Measurements from ENCODE around the gene SUPT6H.

DNA sequence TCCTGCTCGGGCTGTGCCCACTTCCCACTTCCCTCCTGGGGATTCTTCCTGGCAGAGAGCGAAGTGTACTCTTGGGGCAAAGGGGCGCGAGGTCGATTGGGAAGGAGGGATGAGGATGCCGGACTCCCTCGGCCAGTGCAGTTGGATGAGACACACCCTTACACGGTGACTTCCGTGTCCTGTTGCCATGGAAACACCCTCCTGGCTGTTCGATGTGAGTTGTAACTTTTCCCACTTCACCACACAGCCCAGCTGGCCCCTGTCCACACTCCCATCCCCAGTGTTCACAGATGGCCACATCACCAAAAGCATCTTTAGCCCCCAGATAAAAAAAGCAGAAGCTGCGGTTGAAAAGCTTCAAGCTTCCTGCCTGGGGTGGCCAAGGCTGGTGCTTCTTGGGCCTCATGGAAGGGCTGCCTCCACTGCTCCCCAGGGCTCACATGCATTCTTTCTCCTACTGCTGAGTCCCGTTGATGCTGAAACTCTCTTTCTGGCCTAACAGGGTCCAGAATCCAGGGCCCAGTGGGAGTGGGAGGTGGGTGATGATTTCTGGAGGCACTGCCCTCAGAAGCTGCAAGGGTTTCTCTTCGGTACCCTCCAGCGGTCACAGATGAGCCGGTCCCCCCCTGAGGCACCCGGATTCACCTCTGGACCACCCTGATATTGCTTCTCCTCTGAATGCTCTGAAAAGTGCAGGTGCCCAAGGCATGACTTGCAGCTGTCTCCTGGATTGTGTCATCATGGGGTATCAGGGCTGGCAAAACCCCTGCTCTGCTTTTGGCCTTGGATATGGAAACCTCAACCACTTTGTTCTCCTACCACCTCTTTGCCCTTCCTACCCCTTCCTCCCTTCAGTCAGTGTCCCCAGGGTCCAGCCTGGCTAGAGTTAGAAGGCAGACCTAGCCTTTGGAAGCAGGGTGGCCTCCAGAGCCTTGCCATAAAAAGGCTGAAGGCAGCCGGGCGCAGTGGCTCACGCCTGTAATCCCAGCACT, 79.6 kb downstream of the SUPT6H start:
- no peak for TF ChIP-seq POLR2A (IDR thresholded peaks at IDR 0.05; ENCODE audit: low read depth, low read length)
- peak; percentile 55; the same call in 1 of the 2 replicates for TF ChIP-seq POLR2AphosphoS5 (IDR thresholded peaks at IDR 0.05; ENCODE audit: low read depth, low read length)

Data from GM12892 (cell line).